Measurements from ENCODE around the gene OR5V1.

Gene OR5V1

GRCh38 chr6:29345380-29345779 is 23.3 kb downstream of the OR5V1 start:
- TF ChIP-seq TAF1 (IDR thresholded peaks at IDR 0.05; ENCODE audit: borderline replicate concordance, insufficient read depth, low read length) (no peak), SIN3A (IDR thresholded peaks at IDR 0.05; ENCODE audit: borderline replicate concordance, insufficient read depth, low read length) (no peak), REST (IDR thresholded peaks at IDR 0.05; ENCODE audit: insufficient read depth in 1 of 2, low read depth in 2 of 2, low read length in 2 of 2) (no peak), POLR2AphosphoS5 (IDR thresholded peaks at IDR 0.05; ENCODE audit: low read depth, low read length) (no peak), FOXP2 (optimal IDR thresholded peaks at IDR 0.05; ENCODE audit: borderline replicate concordance, extremely low read depth, extremely low read length, insufficient read depth) (no peak)

DNA sequence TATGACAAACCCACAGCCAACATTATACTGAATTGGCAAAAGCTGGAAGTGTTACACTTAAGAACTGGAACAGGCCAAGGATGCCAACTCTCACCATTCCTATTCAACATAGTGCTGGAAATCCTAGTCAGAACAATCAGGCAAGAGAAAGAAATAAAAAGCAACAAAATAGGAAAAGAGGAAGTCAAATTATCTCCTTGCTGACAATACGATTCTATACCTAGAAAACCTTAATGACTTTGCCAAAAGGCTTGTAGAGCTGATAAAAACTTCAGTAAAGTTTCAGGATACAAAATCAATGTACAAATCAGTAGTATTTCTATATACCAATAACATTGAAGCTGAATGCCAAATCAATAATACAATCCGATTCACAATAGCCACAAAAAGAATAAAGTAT is 32.4 kb downstream of the OR5V1 start:
- TF ChIP-seq TAF1 (IDR thresholded peaks at IDR 0.05; ENCODE audit: borderline replicate concordance, insufficient read depth, low read length) (no peak), FOXP2 (optimal IDR thresholded peaks at IDR 0.05; ENCODE audit: borderline replicate concordance, extremely low read depth, extremely low read length, insufficient read depth) (no peak), REST (IDR thresholded peaks at IDR 0.05; ENCODE audit: insufficient read depth in 1 of 2, low read depth in 2 of 2, low read length in 2 of 2) (no peak), SIN3A (IDR thresholded peaks at IDR 0.05; ENCODE audit: borderline replicate concordance, insufficient read depth, low read length) (no peak), POLR2AphosphoS5 (IDR thresholded peaks at IDR 0.05; ENCODE audit: low read depth, low read length) (no peak)

- TF ChIP-seq POLR2AphosphoS5 (IDR thresholded peaks at IDR 0.05; ENCODE audit: low read depth, low read length) (no peak), REST (IDR thresholded peaks at IDR 0.05; ENCODE audit: insufficient read depth in 1 of 2, low read depth in 2 of 2, low read length in 2 of 2) (no peak)
Measured at GRCh38 chr6:29332676-29333075, 36.0 kb downstream of the OR5V1 start.

GRCh38 chr6:29325777-29326176 is 42.9 kb downstream of the OR5V1 start:
- no peak for TF ChIP-seq SIN3A (IDR thresholded peaks at IDR 0.05; ENCODE audit: borderline replicate concordance, insufficient read depth, low read length)
- no peak for TF ChIP-seq REST (IDR thresholded peaks at IDR 0.05; ENCODE audit: insufficient read depth in 1 of 2, low read depth in 2 of 2, low read length in 2 of 2)
- no peak for TF ChIP-seq FOXP2 (optimal IDR thresholded peaks at IDR 0.05; ENCODE audit: borderline replicate concordance, extremely low read depth, extremely low read length, insufficient read depth)
- no peak for TF ChIP-seq POLR2AphosphoS5 (IDR thresholded peaks at IDR 0.05; ENCODE audit: low read depth, low read length)

GRCh38 chr6:29319931-29320330 is 48.7 kb downstream of the OR5V1 start:
- TF ChIP-seq REST (IDR thresholded peaks at IDR 0.05; ENCODE audit: insufficient read depth in 1 of 2, low read depth in 2 of 2, low read length in 2 of 2) (no peak), FOXP2 (optimal IDR thresholded peaks at IDR 0.05; ENCODE audit: borderline replicate concordance, extremely low read depth, extremely low read length, insufficient read depth) (no peak), TAF1 (IDR thresholded peaks at IDR 0.05; ENCODE audit: borderline replicate concordance, insufficient read depth, low read length) (no peak), POLR2AphosphoS5 (IDR thresholded peaks at IDR 0.05; ENCODE audit: low read depth, low read length) (no peak), SIN3A (IDR thresholded peaks at IDR 0.05; ENCODE audit: borderline replicate concordance, insufficient read depth, low read length) (no peak)

All from PFSK-1 (cell line).